Measurements from ENCODE around the gene CYP1A2.

The CYP1A2 gene

DNA sequence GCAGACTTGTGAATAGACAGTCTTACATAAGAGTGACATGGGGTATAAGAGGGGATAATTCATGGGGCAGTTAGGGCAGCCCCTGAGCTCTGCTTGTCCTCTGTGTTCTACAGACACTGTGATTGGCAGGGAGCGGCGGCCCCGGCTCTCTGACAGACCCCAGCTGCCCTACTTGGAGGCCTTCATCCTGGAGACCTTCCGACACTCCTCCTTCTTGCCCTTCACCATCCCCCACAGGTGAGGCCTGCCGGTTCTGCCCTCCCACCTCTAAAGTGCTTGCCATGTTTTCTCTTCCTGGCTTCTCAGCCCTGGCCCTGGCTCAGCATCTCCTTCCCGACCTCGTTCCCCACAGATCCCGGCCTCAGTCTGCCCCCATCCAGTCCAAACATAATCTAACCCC lies 3.4 kb downstream of the CYP1A2 start:
- Histone ChIP-seq H3K36me3 (ENCODE audit: control insufficient read depth in 2 of 2, insufficient read depth in 1 of 2, low read length in 2 of 2) (no peaks in the 10 kb centered on the region), H3K27ac (ENCODE audit: extremely low read depth, low read depth, low read length) (no peak overlapping the region), H3K9me3 (ENCODE audit: control insufficient read depth, insufficient read depth, low read depth, low read length) (no peaks in the 10 kb centered on the region), H3K4me3 (ENCODE audit: low read depth, low read length) (no peak overlapping the region), H3K4me1 (ENCODE audit: control insufficient read depth, insufficient read depth, low read length) (no peaks in the 10 kb centered on the region)
- POLR2A ChIA-PET = no interaction called here
- TF ChIP-seq, protein P1, sequence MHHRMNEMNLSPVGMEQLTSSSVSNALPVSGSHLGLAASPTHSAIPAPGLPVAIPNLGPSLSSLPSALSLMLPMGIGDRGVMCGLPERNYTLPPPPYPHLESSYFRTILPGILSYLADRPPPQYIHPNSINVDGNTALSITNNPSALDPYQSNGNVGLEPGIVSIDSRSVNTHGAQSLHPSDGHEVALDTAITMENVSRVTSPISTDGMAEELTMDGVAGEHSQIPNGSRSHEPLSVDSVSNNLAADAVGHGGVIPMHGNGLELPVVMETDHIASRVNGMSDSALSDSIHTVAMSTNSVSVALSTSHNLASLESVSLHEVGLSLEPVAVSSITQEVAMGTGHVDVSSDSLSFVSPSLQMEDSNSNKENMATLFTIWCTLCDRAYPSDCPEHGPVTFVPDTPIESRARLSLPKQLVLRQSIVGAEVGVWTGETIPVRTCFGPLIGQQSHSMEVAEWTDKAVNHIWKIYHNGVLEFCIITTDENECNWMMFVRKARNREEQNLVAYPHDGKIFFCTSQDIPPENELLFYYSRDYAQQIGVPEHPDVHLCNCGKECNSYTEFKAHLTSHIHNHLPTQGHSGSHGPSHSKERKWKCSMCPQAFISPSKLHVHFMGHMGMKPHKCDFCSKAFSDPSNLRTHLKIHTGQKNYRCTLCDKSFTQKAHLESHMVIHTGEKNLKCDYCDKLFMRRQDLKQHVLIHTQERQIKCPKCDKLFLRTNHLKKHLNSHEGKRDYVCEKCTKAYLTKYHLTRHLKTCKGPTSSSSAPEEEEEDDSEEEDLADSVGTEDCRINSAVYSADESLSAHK (tag by site-specific recombination; IDR thresholded peaks at IDR 0.05) = no peak
- TF ChIP-seq, protein P2, sequence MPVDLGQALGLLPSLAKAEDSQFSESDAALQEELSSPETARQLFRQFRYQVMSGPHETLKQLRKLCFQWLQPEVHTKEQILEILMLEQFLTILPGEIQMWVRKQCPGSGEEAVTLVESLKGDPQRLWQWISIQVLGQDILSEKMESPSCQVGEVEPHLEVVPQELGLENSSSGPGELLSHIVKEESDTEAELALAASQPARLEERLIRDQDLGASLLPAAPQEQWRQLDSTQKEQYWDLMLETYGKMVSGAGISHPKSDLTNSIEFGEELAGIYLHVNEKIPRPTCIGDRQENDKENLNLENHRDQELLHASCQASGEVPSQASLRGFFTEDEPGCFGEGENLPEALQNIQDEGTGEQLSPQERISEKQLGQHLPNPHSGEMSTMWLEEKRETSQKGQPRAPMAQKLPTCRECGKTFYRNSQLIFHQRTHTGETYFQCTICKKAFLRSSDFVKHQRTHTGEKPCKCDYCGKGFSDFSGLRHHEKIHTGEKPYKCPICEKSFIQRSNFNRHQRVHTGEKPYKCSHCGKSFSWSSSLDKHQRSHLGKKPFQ (tag by site-specific recombination; IDR thresholded peaks at IDR 0.05) = no peak
- no peak for TF ChIP-seq ZNF221 (tag by site-specific recombination; IDR thresholded peaks at IDR 0.05; ENCODE audit: borderline replicate concordance)
- TF ChIP-seq ZBTB21 (tag by site-specific recombination; IDR thresholded peaks at IDR 0.05) = no peak
- CTCF ChIA-PET = interaction anchor here (0.6 to 6.0 kb wide), 6 partner anchors 18 to 616 kb away, joined by 3 to 45 read pairs (median 4); no protein-coding TSS in a partner anchor

DNA sequence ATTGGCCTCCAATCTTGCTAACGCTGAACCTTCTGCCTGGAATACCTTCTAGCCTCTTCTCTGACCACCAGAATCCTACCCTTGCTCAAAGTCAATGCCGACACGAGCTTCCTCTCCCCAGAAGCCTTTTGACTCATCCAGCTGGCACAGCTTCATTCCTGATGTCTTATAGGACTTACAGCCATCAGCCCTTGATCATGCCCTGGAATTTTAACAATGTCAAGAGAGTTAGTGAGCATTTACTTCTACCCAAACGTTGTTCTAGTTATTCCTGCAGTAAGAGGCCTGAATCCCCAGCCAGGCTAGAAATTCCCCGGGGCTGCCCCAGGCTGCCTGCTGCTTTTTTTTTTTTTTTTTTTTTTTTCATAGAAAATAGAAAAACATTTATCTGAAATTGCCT lies 3.9 kb downstream of the CYP1A2 start:
- Histone ChIP-seq H3K27ac (ENCODE audit: extremely low read depth, low read depth, low read length) (no peak overlapping the region), H3K9me3 (ENCODE audit: control insufficient read depth, insufficient read depth, low read depth, low read length) (no peaks in the 10 kb centered on the region), H3K4me3 (ENCODE audit: low read depth, low read length) (no peak overlapping the region), H3K36me3 (ENCODE audit: control insufficient read depth in 2 of 2, insufficient read depth in 1 of 2, low read length in 2 of 2) (no peaks in the 10 kb centered on the region), H3K4me1 (ENCODE audit: control insufficient read depth, insufficient read depth, low read length) (no peaks in the 10 kb centered on the region)
- ChIA-PET POLR2A (no interaction called here), CTCF (interaction anchor here (0.7 to 6.0 kb wide), 4 partner anchors 18 to 430 kb away, joined by 3 to 45 read pairs (median 4); no protein-coding TSS in a partner anchor)
- no peak for TF ChIP-seq ZNF184 (tag by site-specific recombination; IDR thresholded peaks at IDR 0.05)
- no peak for TF ChIP-seq ZFP3 (tag by site-specific recombination; IDR thresholded peaks at IDR 0.05; ENCODE audit: low read depth)

DNA sequence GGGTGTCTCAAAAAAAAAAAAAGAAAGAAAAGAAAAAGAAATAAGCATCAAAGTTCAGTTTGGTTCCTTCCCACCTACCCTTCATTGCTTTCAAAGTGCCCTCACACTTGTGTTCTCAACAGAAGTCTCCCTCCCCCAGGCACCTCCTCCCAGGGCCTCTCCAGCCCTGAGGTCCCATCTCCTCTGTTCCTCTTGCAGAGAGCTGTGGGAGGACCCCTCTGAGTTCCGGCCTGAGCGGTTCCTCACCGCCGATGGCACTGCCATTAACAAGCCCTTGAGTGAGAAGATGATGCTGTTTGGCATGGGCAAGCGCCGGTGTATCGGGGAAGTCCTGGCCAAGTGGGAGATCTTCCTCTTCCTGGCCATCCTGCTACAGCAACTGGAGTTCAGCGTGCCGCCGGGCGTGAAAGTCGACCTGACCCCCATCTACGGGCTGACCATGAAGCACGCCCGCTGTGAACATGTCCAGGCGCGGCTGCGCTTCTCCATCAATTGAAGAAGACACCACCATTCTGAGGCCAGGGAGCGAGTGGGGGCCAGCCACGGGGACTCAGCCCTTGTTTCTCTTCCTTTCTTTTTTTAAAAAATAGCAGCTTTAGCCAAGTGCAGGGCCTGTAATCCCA lies 6.1 kb downstream of the CYP1A2 start:
- Histone ChIP-seq H3K9me3 (ENCODE audit: control insufficient read depth, insufficient read depth, low read depth, low read length) (no peaks in the 10 kb centered on the region), H3K36me3 (ENCODE audit: control insufficient read depth in 2 of 2, insufficient read depth in 1 of 2, low read length in 2 of 2) (no peaks in the 10 kb centered on the region), H3K4me1 (ENCODE audit: control insufficient read depth, insufficient read depth, low read length) (no peaks in the 10 kb centered on the region), H3K27ac (ENCODE audit: extremely low read depth, low read depth, low read length) (no peak overlapping the region), H3K4me3 (ENCODE audit: low read depth, low read length) (no peak overlapping the region)
- TF ChIP-seq, protein P3, sequence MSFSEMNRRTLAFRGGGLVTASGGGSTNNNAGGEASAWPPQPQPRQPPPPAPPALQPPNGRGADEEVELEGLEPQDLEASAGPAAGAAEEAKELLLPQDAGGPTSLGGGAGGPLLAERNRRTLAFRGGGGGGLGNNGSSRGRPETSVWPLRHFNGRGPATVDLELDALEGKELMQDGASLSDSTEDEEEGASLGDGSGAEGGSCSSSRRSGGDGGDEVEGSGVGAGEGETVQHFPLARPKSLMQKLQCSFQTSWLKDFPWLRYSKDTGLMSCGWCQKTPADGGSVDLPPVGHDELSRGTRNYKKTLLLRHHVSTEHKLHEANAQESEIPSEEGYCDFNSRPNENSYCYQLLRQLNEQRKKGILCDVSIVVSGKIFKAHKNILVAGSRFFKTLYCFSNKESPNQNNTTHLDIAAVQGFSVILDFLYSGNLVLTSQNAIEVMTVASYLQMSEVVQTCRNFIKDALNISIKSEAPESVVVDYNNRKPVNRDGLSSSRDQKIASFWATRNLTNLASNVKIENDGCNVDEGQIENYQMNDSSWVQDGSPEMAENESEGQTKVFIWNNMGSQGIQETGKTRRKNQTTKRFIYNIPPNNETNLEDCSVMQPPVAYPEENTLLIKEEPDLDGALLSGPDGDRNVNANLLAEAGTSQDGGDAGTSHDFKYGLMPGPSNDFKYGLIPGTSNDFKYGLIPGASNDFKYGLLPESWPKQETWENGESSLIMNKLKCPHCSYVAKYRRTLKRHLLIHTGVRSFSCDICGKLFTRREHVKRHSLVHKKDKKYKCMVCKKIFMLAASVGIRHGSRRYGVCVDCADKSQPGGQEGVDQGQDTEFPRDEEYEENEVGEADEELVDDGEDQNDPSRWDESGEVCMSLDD (tag by site-specific recombination; IDR thresholded peaks at IDR 0.05) = no peak
- TF ChIP-seq, protein P4, sequence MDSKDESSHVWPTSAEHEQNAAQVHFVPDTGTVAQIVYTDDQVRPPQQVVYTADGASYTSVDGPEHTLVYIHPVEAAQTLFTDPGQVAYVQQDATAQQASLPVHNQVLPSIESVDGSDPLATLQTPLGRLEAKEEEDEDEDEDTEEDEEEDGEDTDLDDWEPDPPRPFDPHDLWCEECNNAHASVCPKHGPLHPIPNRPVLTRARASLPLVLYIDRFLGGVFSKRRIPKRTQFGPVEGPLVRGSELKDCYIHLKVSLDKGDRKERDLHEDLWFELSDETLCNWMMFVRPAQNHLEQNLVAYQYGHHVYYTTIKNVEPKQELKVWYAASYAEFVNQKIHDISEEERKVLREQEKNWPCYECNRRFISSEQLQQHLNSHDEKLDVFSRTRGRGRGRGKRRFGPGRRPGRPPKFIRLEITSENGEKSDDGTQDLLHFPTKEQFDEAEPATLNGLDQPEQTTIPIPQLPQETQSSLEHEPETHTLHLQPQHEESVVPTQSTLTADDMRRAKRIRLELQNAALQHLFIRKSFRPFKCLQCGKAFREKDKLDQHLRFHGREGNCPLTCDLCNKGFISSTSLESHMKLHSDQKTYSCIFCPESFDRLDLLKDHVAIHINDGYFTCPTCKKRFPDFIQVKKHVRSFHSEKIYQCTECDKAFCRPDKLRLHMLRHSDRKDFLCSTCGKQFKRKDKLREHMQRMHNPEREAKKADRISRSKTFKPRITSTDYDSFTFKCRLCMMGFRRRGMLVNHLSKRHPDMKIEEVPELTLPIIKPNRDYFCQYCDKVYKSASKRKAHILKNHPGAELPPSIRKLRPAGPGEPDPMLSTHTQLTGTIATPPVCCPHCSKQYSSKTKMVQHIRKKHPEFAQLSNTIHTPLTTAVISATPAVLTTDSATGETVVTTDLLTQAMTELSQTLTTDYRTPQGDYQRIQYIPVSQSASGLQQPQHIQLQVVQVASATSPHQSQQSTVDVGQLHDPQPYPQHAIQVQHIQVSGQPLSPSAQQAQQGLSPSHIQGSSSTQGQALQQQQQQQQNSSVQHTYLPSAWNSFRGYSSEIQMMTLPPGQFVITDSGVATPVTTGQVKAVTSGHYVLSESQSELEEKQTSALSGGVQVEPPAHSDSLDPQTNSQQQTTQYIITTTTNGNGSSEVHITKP (tag by site-specific recombination; IDR thresholded peaks at IDR 0.05) = peak; percentile 62; the same call in 1 of the 2 replicates
- POLR2A ChIA-PET = no interaction called here
- CTCF ChIA-PET = interaction anchor here (0.6 to 21.6 kb wide), 3 partner anchors 11 to 118 kb away, joined by 4 to 800 read pairs (median 71); no protein-coding TSS in a partner anchor

All from HEK293 (cell line).